Transverse colon (tissue), 4 donors: Measurements from ENCODE around the gene MANEAL. TPM values are rescaled to one million over a fixed set of nuclear protein-coding genes. Genes with fewer than 3 reads are reported as not detected.

Experiments
- DNase-seq: peaks from one replicate; pipeline ENCODE4 v3.0.0-alpha.2; 2019
- H3K27ac ChIP-seq, 4 donors: fragments of 200-600 bp; sonication (generic); 2 replicates each; pipeline ENCODE4 v1.5.1; 2016 to 2018; ENCODE audit warnings: inconsistent platforms in 4 of 4
- H3K27me3 ChIP-seq: fragments of 200-600 bp; sonication (generic); 2 replicates; pipeline ENCODE4 v1.5.1; 2017; ENCODE audit warnings: inconsistent platforms
- H3K36me3 ChIP-seq, 4 donors: fragments of 200-600 bp; sonication (generic); 2 replicates each; pipeline ENCODE4 v1.5.1; 2017 to 2019; ENCODE audit warnings: inconsistent platforms in 4 of 4
- H3K4me1 ChIP-seq, 4 donors: fragments of 200-600 bp; sonication (generic); 2 replicates each; pipeline ENCODE4 v1.5.1; 2017 to 2020; ENCODE audit warnings: inconsistent platforms in 4 of 4
- H3K4me3 ChIP-seq, 4 donors: fragments of 200-600 bp; sonication (generic); 1 replicate in 1 of 4; 2 replicates in 3 of 4; pipeline versions ENCODE4 v1.5.1 to v1.6.1; 2017 to 2019; ENCODE audit warnings: inconsistent platforms in 4 of 4
- H3K9me3 ChIP-seq, 2 donors: fragments of 200-600 bp; sonication (generic); 2 replicates each; pipeline ENCODE4 v1.5.1; 2017 to 2019; ENCODE audit warnings: inconsistent platforms in 2 of 2
- CTCF ChIP-seq, 5 experiments: fragments of 200-600 bp in 3 of 5; fragments of 450-650 bp in 2 of 5; sonication (generic) in 3 of 5; IDR thresholded peaks; 1 replicate in 2 of 5; 2 replicates in 3 of 5; pipeline ENCODE4 v1.5.1; 2016 to 2017; ENCODE audit warnings: antibody characterized with exemption in 5 of 5, inconsistent platforms in 3 of 5, mild to moderate bottlenecking in 2 of 5, moderate library complexity in 1 of 5
- EP300 ChIP-seq: sonication (generic); formaldehyde crosslinking; IDR thresholded peaks from one replicate; pipeline ENCODE4 v1.6.1; 2017; ENCODE audit warnings: antibody characterized with exemption, low read depth
- POLR2A ChIP-seq: fragments of 450-650 bp; IDR thresholded peaks from one replicate; pipeline ENCODE4 v1.6.1; 2016; ENCODE audit warnings: antibody characterized with exemption, mild to moderate bottlenecking, moderate library complexity
- POLR2AphosphoS5 ChIP-seq, 3 donors: sonication (generic); formaldehyde crosslinking; IDR thresholded peaks; one replicate each; pipeline ENCODE4 v1.6.1; 2016; ENCODE audit warnings: antibody characterized with exemption in 3 of 3
- WGBS, 2 donors: methylation state at CpG; one replicate each; pipeline ENCODE4 v1.1.5; 2018; ENCODE audit warnings: low coverage in 1 of 2; 5-methylcytosine and 5-hydroxymethylcytosine counted together
- in situ Hi-C, 4 donors: fragments of 200-750 bp; cut with MboI; loops; one replicate each; pipeline versions ENCODE4 v1.15.0 to v1.15.1; 2017; ENCODE audit warnings: low sequenced_read_pairs in 3 of 4, low pct_ligation_motif_present in 1 of 4, low pct_unique_long_range_greater_than_20kb in 1 of 4
- intact Hi-C: fragments of 100-400 bp; cut with DNase I; formaldehyde crosslinking; loops from one replicate; pipeline ENCODE4 v1.15.1; 2023; ENCODE audit warnings: low total_unique reads
- total RNA-seq, 4 donors: library from RNA; depleted of rRNA; stranded (reverse); fragments of >200 nt; gene quantifications; one replicate each; pipeline ENCODE4 v1.1.0, GENCODE V29; 2016

MANEAL gene
- total RNA-seq, 4 donors from 2014 or later = 1.1 to 9.6 (median 5.7) TPM

GRCh38 chr1:37839676-37840075 lies 46.0 kb downstream of the MANEAL start:
- WGBS, 2 donors = 92 to 93% methylated on average over 2 to 10 of the region's 10 CpGs
- H3K9me3 ChIP-seq = no peaks in the 10 kb centered on the region
- DNase-seq = no peak
- in situ Hi-C loops = no loop called here
- H3K27me3 ChIP-seq = no peaks in the 10 kb centered on the region
- H3K27ac ChIP-seq = no peak overlapping the region
- H3K4me1 ChIP-seq = no peaks in the 10 kb centered on the region
- intact Hi-C loops = no loop called here
- TF ChIP-seq POLR2A (no peak), POLR2AphosphoS5 (IDR thresholded peaks at IDR 0.05) (no peak), CTCF (IDR thresholded peaks at IDR 0.05) (no peak), EP300 (no peak)
- H3K4me3 ChIP-seq = no peak overlapping the region
- H3K36me3 ChIP-seq = peaks cover 0 to 43% (median 22%) of the 10 kb centered on the region in 4 donors

DNA sequence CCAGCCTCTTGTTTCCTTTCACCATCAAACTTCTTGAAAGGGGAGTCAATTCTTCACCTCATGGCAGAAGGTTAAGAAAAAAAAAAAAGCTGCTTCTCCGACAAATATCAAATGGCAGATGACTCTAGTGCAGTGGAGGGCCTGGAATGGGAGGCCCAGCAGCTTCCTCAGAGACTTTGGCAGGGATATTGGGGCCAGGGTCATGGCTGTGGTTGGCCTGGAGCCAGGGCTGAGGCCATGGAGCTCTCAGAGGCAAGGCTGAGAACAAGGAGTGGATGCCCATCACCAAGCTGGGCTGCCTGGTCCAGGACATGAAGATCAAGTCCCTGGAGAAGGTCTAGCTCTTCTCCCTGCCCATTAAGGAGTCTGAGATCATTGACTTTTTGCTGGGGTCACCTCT lies 47.1 kb downstream of the MANEAL start:
- 50 to 92% methylated on average over 1 of the region's 1 CpG for WGBS, 2 donors
- in situ Hi-C loops (no loop called here), intact Hi-C loops (no loop called here)
- peaks cover 0 to 6% (median 0%) of the 10 kb centered on the region in 4 donors for H3K4me1 ChIP-seq
- no peak overlapping the region for H3K4me3 ChIP-seq
- H3K27ac ChIP-seq = no peak overlapping the region
- no peak for DNase-seq
- TF ChIP-seq POLR2AphosphoS5 (IDR thresholded peaks at IDR 0.05) (no peak), POLR2A (no peak), EP300 (no peak), CTCF (IDR thresholded peaks at IDR 0.05) (no peak)
- H3K36me3 ChIP-seq = peaks cover 0 to 34% (median 17%) of the 10 kb centered on the region in 4 donors
- no peaks in the 10 kb centered on the region for H3K27me3 ChIP-seq
- H3K9me3 ChIP-seq = no peaks in the 10 kb centered on the region

- Histone ChIP-seq H3K4me3 (no peak overlapping the region), H3K9me3 (no peaks in the 10 kb centered on the region), H3K27me3 (no peaks in the 10 kb centered on the region), H3K36me3 (peaks cover 0 to 34% (median 14%) of the 10 kb centered on the region in 4 donors), H3K4me1 (peaks cover 3 to 15% (median 7%) of the 10 kb centered on the region in 4 donors), H3K27ac (no peak overlapping the region)
- no peak for DNase-seq
- TF ChIP-seq POLR2A (no peak), EP300 (no peak), POLR2AphosphoS5 (IDR thresholded peaks at IDR 0.05) (no peak), CTCF (IDR thresholded peaks at IDR 0.05) (no peak)
- intact Hi-C loops = no loop called here
- 58 to 92% methylated on average over 1 to 3 of the region's 3 CpGs for WGBS, 2 donors
- in situ Hi-C loops = no loop called here
Observed at GRCh38 chr1:37841652-37842051, 48.0 kb downstream of the MANEAL start.

DNA sequence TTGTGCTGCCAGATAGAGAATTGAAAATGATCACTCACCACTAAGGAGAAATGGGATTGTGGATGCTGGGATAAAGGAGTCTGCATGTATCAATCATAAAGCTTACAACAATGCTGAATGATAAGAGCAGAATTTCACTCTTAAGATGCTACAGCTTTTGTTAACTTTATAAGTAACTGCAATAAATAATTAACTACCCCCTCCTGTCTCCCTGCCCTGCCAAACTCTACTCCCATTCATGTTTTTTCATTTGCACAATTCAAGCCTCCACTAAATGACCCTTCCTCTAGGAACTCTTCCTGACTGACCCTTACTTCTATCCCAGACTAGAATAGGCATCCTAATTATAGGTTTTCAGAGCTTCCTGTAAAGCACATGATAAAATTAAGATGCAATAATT lies 50.9 kb downstream of the MANEAL start:
- H3K4me1 ChIP-seq = peaks cover 3 to 32% (median 16%) of the 10 kb centered on the region in 4 donors
- no peak for DNase-seq
- H3K27ac ChIP-seq = no peak overlapping the region
- H3K9me3 ChIP-seq = no peaks in the 10 kb centered on the region
- H3K4me3 ChIP-seq = no peak overlapping the region
- no peak for TF ChIP-seq POLR2A
- TF ChIP-seq POLR2AphosphoS5 (IDR thresholded peaks at IDR 0.05) = no peak
- TF ChIP-seq EP300 = no peak
- no peak for TF ChIP-seq CTCF (IDR thresholded peaks at IDR 0.05)
- in situ Hi-C loops (no loop called here), intact Hi-C loops (no loop called here)
- H3K27me3 ChIP-seq = no peaks in the 10 kb centered on the region
- peaks cover 0 to 9% (median 3%) of the 10 kb centered on the region in 4 donors for H3K36me3 ChIP-seq
